HG03521 (cell line): ENCODE data around the gene CELSR2.
"Not testable (repeated sequence)": the region's sequence is repeated elsewhere in the genome, so short reads cannot be mapped to it uniquely, and the experiment has no call there.

ENCODE experiments used
- ATAC-seq: cut with Tn5 transposase; IDR thresholded peaks from one replicate; pipeline ENCODE4 v1.9.1; 2021; ENCODE audit warnings: mild to moderate bottlenecking, moderate library complexity; ENCODE audit not compliant: unreplicated experiment

Gene CELSR2

GRCh38 chr1:109300650-109301151 lies 51.4 kb downstream of the CELSR2 start:
- ATAC-seq = no peak

GRCh38 chr1:109301874-109302273 lies 52.5 kb downstream of the CELSR2 start:
- ATAC-seq = no peak

GRCh38 chr1:109304226-109304920 lies 55.0 kb downstream of the CELSR2 start:
- no peak for ATAC-seq

GRCh38 chr1:109305991-109306390 lies 56.7 kb downstream of the CELSR2 start:
- ATAC-seq = not testable (repeated sequence)

- ATAC-seq = no peak
These were observed 57.5 kb downstream of the CELSR2 start, which contains the start of gene MYBPHL for GRCh38 chr1:109306832-109307273. Gene MYBPHL, minus strand, starts transcription at chr1:109307011. Its CDS starts 20 bp downstream, at chr1:109306991.

- no peak for ATAC-seq
These were observed 58.1 kb downstream of the CELSR2 start for GRCh38 chr1:109307274-109308021.

- ATAC-seq = no peak
These were observed 60.0 kb downstream of the CELSR2 start for GRCh38 chr1:109309347-109309746.

- no peak for ATAC-seq
These were observed 62.9 kb downstream of the CELSR2 start for GRCh38 chr1:109312246-109312645.

GRCh38 chr1:109312978-109313775 lies 63.8 kb downstream of the CELSR2 start:
- no peak for ATAC-seq

GRCh38 chr1:109314795-109315194 lies 65.5 kb downstream of the CELSR2 start:
- no peak for ATAC-seq

- no peak for ATAC-seq
These were observed 65.9 kb downstream of the CELSR2 start for GRCh38 chr1:109315288-109315687.

GRCh38 chr1:109316506-109316905 lies 67.2 kb downstream of the CELSR2 start:
- ATAC-seq = no peak

- ATAC-seq = no peak
These were observed 69.8 kb downstream of the CELSR2 start for GRCh38 chr1:109319114-109319513.

- ATAC-seq = no peak
These were observed 73.6 kb downstream of the CELSR2 start for GRCh38 chr1:109322974-109323373.
